ENCODE measurements around the gene FOXL1. TPM values are rescaled to one million over a fixed set of nuclear protein-coding genes. Genes with fewer than 3 reads are reported as not detected.

The FOXL1 gene
- total and polyA plus RNA-seq, 2 of the 13 experiments (the other 11 are each of a cell fraction or from before 2014, with no cell fraction given), result not detected

DNA sequence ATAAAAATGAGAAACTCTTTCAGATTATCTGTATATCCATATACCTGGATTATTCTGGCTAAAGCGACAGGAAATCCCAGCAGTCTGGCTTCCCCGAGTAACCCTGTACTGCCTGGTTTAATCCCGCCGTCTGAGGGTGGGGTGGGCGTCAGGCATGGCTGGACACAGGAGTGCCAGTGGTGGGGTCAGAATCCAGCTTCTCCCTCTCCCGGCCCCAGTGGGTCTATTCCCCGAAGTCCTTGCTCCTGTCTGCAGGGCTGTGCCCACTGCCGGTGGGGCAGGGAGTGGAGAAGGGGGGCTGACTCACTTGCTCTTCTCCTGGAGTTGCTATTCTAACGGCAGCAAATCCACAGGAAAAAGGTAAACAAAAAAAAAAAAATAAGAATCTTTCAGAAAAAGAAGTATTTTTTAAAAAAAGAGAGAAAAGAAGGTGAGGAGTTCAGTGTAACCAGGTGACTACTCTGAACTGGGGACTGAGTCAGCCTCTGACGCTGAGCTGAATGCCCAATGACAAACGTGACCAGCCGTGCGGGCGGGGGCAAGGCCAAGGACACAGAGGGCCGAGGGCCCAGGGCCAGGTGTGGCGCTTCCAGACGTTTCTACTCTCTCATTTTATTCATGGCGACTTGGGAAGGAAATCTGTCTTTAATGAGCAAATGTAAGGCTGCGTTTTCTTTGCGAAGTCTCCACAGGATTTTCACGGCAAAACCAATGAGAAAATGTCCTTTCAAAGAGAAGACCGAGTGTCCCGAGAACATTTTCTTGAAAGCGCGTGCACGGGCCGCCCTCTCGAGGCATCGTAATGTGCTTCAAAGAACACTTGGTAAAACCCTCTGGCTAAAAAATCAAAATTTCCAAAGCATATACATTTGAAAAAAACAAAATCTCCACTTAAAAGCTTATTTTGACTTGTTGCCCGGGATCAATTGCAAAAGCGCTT, 47.8 kb upstream of the FOXL1 start:
- Histone ChIP-seq H3K36me3 (replicated peaks in 1 of 2; ENCODE audit: control insufficient read depth in 1 of 2, insufficient read depth in 2 of 2, low read length in 2 of 2) (no peaks in the 10 kb centered on the region), H4K20me1 (ENCODE audit: insufficient read depth, low read length) (no peaks in the 10 kb centered on the region), H3K4me2 (ENCODE audit: low read depth, low read length) (no peak overlapping the region), H3K79me2 (ENCODE audit: insufficient read depth, low read length) (no peaks in the 10 kb centered on the region), H3K9me3 (ENCODE audit: low read length) (no peaks in the 10 kb centered on the region), H3K9ac (ENCODE audit: insufficient read depth, low read depth, low read length) (no peak overlapping the region), H3K27me3 (ENCODE audit: control insufficient read depth in 1 of 2, insufficient read depth in 2 of 2, low read length in 2 of 2) (no peaks in the 10 kb centered on the region; a peak in 1 of 5 replicates), H3K27ac (ENCODE audit: extremely low read length, insufficient read depth, low read length) (no peak overlapping the region), H2AFZ (ENCODE audit: low read length) (no peak overlapping the region), H3K4me1 (ENCODE audit: insufficient read depth, low read length) (no peaks in the 10 kb centered on the region), H3K4me3 (replicated peaks in 1 of 3; ENCODE audit: insufficient read depth in 1 of 3, low read depth in 2 of 3, low read length in 3 of 3) (no peak overlapping the region)
- in situ Hi-C loops (cut with HindIII; ENCODE audit: extremely low pct_ligation_motif_present, low pct_unique_long_range_greater_than_20kb) (no loop called here), intact Hi-C loops (cut with micrococcal nuclease; ENCODE audit: unreplicated experiment) (no loop called here)
- POLR2A ChIA-PET, result no interaction called here
- no peak for DNase-seq (ENCODE audit: low spot score)
- CTCF ChIA-PET (ENCODE audit: low intra/inter-chr PET ratio, low total read pairs), result no interaction called here
- no TSS peak for BruUV-seq (replicated peaks)
- 94% methylated on average over 31 of the region's 31 CpGs for WGBS (ENCODE audit: low lambda C conversion rate)
- no peak for ATAC-seq
- TF ChIP-seq AGO2 (optimal IDR thresholded peaks at IDR 0.05; ENCODE audit: low read depth, low read length), result peak; percentile 42
- no peak for TF ChIP-seq BRCA1 (CRISPR knock-in tag; IDR thresholded peaks at IDR 0.05)
- FAIRE-seq, result no peak

DNA sequence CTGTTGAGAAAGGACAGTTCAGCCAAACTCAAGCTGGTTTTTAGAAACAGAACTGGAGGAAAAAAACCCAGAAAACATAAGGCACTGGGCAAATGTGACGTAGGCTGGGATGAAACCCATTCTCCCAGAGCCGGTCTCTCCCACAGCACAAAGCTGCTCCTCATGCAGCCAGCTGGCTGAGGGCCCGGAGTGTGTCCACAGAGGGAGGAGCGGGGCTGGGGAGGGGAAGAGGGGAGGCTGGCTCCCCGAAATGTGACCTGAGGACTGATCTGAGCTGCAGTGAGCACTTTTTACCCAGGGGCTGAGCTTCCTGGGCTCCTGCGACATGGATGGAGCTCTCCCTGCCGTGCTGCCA, 47.2 kb upstream of the FOXL1 start:
- whole genome bisulfite sequencing (ENCODE audit: low lambda C conversion rate), result 93% methylated on average over 7 of the region's 7 CpGs

More for the DNA sequence above, 47.2 kb upstream of the FOXL1 start:
- CTCF ChIA-PET (ENCODE audit: low intra/inter-chr PET ratio, low total read pairs), result no interaction called here
- no peaks in the 10 kb centered on the region for H3K79me2 ChIP-seq (ENCODE audit: insufficient read depth, low read length)
- no peak for ATAC-seq
- H3K27me3 ChIP-seq (ENCODE audit: control insufficient read depth in 1 of 2, insufficient read depth in 2 of 2, low read length in 2 of 2), result no peaks in the 10 kb centered on the region
- in situ Hi-C loops (cut with HindIII; ENCODE audit: extremely low pct_ligation_motif_present, low pct_unique_long_range_greater_than_20kb) (no loop called here), intact Hi-C loops (cut with micrococcal nuclease; ENCODE audit: unreplicated experiment) (no loop called here)
- H2AFZ ChIP-seq (ENCODE audit: low read length), result no peak overlapping the region
- no TSS peak for BruUV-seq (replicated peaks)
- no peak overlapping the region for H3K27ac ChIP-seq (ENCODE audit: extremely low read length, insufficient read depth, low read length)
- H3K4me3 ChIP-seq (replicated peaks in 1 of 3; ENCODE audit: insufficient read depth in 1 of 3, low read depth in 2 of 3, low read length in 3 of 3), result no peak overlapping the region
- H3K9me3 ChIP-seq (ENCODE audit: low read length), result no peaks in the 10 kb centered on the region
- peaks cover 0 to 5% of the 10 kb centered on the region in 2 experiments; a peak in 1 of 5 replicates for H3K36me3 ChIP-seq (replicated peaks in 1 of 2; ENCODE audit: control insufficient read depth in 1 of 2, insufficient read depth in 2 of 2, low read length in 2 of 2)
- TF ChIP-seq, protein P1, sequence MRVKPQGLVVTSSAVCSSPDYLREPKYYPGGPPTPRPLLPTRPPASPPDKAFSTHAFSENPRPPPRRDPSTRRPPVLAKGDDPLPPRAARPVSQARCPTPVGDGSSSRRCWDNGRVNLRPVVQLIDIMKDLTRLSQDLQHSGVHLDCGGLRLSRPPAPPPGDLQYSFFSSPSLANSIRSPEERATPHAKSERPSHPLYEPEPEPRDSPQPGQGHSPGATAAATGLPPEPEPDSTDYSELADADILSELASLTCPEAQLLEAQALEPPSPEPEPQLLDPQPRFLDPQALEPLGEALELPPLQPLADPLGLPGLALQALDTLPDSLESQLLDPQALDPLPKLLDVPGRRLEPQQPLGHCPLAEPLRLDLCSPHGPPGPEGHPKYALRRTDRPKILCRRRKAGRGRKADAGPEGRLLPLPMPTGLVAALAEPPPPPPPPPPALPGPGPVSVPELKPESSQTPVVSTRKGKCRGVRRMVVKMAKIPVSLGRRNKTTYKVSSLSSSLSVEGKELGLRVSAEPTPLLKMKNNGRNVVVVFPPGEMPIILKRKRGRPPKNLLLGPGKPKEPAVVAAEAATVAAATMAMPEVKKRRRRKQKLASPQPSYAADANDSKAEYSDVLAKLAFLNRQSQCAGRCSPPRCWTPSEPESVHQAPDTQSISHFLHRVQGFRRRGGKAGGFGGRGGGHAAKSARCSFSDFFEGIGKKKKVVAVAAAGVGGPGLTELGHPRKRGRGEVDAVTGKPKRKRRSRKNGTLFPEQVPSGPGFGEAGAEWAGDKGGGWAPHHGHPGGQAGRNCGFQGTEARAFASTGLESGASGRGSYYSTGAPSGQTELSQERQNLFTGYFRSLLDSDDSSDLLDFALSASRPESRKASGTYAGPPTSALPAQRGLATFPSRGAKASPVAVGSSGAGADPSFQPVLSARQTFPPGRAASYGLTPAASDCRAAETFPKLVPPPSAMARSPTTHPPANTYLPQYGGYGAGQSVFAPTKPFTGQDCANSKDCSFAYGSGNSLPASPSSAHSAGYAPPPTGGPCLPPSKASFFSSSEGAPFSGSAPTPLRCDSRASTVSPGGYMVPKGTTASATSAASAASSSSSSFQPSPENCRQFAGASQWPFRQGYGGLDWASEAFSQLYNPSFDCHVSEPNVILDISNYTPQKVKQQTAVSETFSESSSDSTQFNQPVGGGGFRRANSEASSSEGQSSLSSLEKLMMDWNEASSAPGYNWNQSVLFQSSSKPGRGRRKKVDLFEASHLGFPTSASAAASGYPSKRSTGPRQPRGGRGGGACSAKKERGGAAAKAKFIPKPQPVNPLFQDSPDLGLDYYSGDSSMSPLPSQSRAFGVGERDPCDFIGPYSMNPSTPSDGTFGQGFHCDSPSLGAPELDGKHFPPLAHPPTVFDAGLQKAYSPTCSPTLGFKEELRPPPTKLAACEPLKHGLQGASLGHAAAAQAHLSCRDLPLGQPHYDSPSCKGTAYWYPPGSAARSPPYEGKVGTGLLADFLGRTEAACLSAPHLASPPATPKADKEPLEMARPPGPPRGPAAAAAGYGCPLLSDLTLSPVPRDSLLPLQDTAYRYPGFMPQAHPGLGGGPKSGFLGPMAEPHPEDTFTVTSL (CRISPR knock-in tag; IDR thresholded peaks at IDR 0.05; ENCODE audit: borderline replicate concordance), result no peak
- no peaks in the 10 kb centered on the region for H3K4me1 ChIP-seq (ENCODE audit: insufficient read depth, low read length)
- no peak for FAIRE-seq
- POLR2A ChIA-PET, result no interaction called here
- H3K4me2 ChIP-seq (ENCODE audit: low read depth, low read length), result no peak overlapping the region
- no peak overlapping the region for H3K9ac ChIP-seq (ENCODE audit: insufficient read depth, low read depth, low read length)
- no peaks in the 10 kb centered on the region for H4K20me1 ChIP-seq (ENCODE audit: insufficient read depth, low read length)
- DNase-seq (ENCODE audit: low spot score), result no peak
